Head of caudate nucleus (tissue), 42 donors: Measurements from ENCODE around the gene POFUT2.

Experiments
- DNase-seq, 42 donors: peaks; one replicate each; pipeline versions ENCODE4 v3.0.0 to v3.0.0-alpha.2; 2020 to 2021; ENCODE audit warnings: mixed read lengths in 7 of 42
- intact Hi-C: fragments of 100-400 bp; cut with DNase I; formaldehyde crosslinking; loops from one replicate; pipeline ENCODE4 v1.15.0; 2022

The POFUT2 gene

GRCh38 chr21:45260191-45260825, 27.4 kb downstream of the POFUT2 start:
- intact Hi-C loops: no loop called here
- DNase-seq: peak in 2 of 42 donors; percentile 4 to 19

DNA sequence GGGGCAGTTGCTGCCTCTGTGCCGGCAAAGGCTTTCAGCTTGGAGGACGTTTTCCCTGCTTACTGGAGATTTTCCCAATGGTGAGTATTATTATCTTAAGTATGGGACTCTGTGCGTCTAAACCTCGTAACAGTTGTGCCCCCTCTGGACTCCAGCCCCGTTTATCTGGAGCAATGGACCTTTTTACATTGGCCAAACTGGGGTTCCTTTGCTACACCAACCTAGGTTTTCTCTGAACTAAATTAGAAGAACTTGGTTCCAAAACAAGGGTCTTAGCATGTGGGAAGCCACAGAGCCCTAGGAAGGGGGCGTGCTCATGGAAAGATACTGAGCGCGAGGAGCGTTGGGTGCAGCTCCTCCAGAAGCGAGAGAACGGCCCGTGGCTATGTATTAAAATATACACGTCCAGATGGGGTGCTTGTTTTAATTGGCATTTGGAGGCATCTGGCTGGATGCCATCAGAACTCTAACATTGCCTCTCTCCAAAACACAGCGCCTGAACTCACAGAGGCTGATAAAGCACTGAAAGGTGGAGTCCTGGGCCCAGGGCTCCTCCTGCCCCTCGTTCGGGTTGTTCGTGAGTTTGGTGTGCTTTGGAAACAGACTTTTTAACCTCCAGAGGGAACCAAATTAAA, 28.4 kb downstream of the POFUT2 start:
- peak in 3 of 42 donors; percentile 7 to 27 (median 9) for DNase-seq
- intact Hi-C loops: no loop called here

DNA sequence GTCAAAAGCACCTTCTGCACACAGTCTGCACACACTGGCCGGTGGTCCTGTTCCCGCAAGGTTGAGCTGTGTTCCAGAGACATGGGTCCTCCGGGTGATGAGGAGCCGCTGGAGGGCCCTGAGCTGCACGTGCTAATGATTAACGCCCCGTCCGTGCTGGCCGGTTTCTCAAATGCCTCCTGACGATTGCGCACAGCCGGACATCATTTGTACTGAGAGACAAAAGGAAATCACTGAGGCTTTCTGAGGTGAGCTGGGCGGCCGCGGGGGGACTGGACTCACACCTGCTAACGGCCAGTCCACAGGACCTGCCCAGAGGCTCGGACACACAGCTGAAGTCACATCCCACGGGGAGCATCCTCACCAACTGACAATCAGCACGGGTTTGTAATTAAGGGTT, 29.2 kb downstream of the POFUT2 start:
- intact Hi-C loops: no loop called here
- peak in 3 of 42 donors; percentile 14 to 29 (median 28) for DNase-seq

- peak in 36 of 42 donors; percentile 15 to 80 (median 56) for DNase-seq
- intact Hi-C loops: no loop called here
Measured at GRCh38 chr21:45257673-45258341, 29.9 kb downstream of the POFUT2 start.

GRCh38 chr21:45256912-45257672, 30.6 kb downstream of the POFUT2 start:
- intact Hi-C loops: no loop called here
- DNase-seq: peak in 2 of 42 donors; percentile 4 to 29

GRCh38 chr21:45256021-45256911, 31.4 kb downstream of the POFUT2 start:
- intact Hi-C loops: no loop called here
- DNase-seq: no peak

GRCh38 chr21:45255381-45256020, 32.2 kb downstream of the POFUT2 start:
- intact Hi-C loops: no loop called here
- DNase-seq: peak in 13 of 42 donors; percentile 27 to 68 (median 46)

DNA sequence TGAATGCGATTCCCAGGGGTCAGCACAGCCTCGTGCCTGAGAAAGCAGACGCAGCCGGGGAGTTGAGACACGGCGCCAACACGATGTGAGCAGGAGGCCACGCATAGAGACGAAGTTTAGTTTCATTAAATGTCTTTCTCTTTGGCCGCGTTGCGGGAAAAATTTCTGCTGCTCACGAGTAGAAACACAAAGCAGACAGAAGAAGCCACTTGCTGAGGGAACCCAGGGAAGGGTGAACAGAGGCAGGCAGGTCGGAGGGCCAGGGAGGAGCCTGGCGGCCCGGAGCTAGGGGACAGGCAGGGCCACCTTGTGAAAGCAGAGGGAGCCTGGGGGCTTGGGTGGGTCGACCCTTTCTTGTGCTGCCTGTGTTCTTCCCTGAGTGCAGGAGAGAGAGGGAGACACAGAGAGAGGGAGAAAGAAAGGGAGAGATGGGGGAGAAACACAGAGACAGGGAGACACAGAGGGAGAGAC, 33.2 kb downstream of the POFUT2 start:
- intact Hi-C loops: no loop called here
- no peak for DNase-seq

DNA sequence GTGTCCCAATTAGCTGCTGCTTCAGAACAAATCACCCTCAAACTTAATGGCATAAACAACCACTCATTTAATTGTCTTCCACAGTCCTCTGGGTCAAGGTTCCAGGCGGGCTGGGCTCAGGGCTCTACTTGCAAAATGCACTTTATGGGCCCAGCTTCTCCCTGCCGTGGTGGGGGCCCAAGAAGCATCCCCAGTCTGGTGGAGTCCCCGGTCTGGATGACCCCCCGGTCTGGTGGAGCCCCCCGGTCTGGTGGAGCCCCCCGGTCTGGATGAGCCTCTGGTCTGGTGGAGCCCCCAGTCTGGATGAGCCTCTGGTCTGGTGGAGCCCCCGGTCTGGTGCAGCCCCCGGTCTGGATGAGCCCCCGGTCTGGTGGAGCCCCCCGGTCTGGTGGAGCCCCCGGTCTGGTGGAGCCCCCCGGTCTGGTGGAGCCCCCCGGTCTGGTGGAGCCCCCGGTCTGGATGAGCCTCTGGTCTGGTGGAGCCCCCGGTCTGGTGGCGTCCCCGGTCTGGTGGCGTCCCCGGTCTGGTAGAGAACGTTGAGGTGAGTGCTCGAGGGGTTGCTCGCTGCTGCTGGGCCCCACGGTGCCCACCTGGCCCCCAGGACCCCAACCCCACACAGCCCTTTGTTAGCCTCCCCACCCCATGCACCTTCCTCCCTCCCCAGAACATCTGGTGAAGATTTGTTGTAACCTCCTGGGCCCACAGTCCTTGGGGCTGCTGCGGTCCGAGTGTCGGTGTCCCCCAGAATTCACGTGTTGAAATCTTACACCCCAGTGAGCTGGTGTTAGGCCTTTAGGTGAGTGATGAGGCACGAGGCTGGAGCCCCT, 33.8 kb downstream of the POFUT2 start:
- DNase-seq: no peak
- intact Hi-C loops: no loop called here

DNA sequence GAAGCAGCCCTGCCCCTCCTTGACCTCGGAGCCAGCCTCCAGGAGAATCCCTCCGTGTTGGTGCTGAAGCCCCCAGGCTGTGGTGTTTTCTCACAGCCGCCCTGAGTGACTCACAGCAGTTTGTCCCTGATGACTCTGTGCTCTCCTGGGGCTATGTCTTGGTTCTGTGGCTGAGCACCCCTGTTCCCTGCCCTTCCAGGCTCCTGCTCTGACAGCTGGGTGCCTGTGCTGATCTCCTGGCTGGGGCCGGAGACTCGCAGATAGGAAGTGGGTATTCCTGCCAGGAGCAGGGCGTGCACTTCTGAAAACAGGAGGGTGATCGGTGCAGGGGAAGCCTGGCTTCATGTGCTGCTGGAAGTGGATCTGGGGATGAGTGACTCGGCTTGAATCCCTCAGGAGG, 34.5 kb downstream of the POFUT2 start:
- intact Hi-C loops: no loop called here

GRCh38 chr21:45252448-45252925, 35.2 kb downstream of the POFUT2 start:
- no peak for DNase-seq
- intact Hi-C loops: no loop called here

More for the DNA sequence above, 34.5 kb downstream of the POFUT2 start:
- no peak for DNase-seq

- intact Hi-C loops: no loop called here
- DNase-seq: no peak
Measured at GRCh38 chr21:45251635-45252447, 35.9 kb downstream of the POFUT2 start.

GRCh38 chr21:45250914-45251634, 36.6 kb downstream of the POFUT2 start:
- no peak for DNase-seq
- intact Hi-C loops: no loop called here

DNA sequence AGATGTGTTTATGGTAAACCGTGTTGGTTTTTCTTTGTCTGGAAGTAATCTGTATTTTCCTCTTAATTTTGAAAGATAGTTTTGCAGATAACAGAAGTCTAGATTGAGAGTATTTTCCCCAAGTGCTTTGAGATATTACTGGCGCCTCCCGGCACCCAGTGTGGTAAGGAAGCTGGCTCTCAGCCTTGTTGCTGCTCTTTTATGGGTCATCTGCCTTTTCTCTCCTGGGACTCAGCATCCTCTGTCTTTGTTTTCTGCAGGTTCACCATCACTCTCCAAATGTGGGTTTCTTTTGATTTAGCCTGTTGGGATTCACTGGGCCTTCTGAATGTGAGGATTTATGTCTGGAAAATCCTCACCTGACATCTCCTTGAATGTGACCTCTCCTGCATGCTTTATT, 37.4 kb downstream of the POFUT2 start:
- no peak for DNase-seq
- intact Hi-C loops: no loop called here

DNA sequence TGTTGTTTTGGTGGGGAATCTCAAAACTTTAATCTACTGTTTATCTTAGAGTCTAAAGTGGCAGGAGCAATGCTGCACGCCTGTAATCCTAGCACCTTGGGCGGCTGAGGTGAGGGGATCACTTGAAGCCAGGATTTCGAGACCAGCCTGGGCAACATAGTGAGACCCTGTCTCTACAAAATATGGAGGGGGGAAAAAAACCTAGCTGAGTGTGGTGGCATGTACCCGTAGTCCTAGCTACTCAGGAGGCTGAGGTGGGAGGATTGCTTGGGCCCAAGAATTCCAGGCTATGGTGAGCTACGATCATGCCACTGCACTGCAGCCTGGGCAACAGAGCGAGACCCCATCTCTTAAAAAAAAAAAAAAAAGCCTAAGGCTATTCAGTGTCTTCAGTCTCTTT, 38.1 kb downstream of the POFUT2 start:
- intact Hi-C loops: no loop called here

More for the DNA sequence above, 38.1 kb downstream of the POFUT2 start:
- DNase-seq: peak in 1 of 42 donors; percentile 10
